Neural progenitor cell (in vitro differentiated cells): ENCODE measurements around the gene FERD3L. TPM values are rescaled to one million over a fixed set of nuclear protein-coding genes. Genes with fewer than 3 reads are reported as not detected.

ENCODE experiments used
- DNase-seq: peaks from one replicate; pipeline ENCODE4 v3.0.0-alpha.2; 2016; ENCODE audit warnings: low spot score
- H2AFZ ChIP-seq: fragments of 200-600 bp; sonication (generic); replicated peaks from 2 replicates; pipeline ENCODE4 v1.6.1; 2016; ENCODE audit warnings: antibody characterized with exemption
- H3F3A ChIP-seq: fragments of 200-600 bp; sonication (generic); 2 replicates; pipeline ENCODE4 v1.6.1; 2016; ENCODE audit warnings: antibody characterized with exemption, low read depth
- H3K27ac ChIP-seq: fragments of 200-600 bp; sonication (generic); 2 replicates; pipeline ENCODE4 v1.5.1; 2016; ENCODE audit warnings: mild to moderate bottlenecking
- H3K27me3 ChIP-seq: fragments of 200-600 bp; sonication (generic); 2 replicates; pipeline ENCODE4 v1.6.1; 2016; ENCODE audit warnings: mild to moderate bottlenecking, moderate library complexity
- H3K36me3 ChIP-seq: fragments of 200-600 bp; sonication (generic); 2 replicates; pipeline ENCODE4 v1.5.1; 2016
- H3K4me1 ChIP-seq: fragments of 200-600 bp; sonication (generic); 2 replicates; pipeline ENCODE4 v1.6.1; 2016; ENCODE audit warnings: mixed run types
- H3K4me2 ChIP-seq: fragments of 200-600 bp; sonication (generic); 2 replicates; pipeline ENCODE4 v1.6.1; 2016
- H3K4me3 ChIP-seq: fragments of 200-600 bp; sonication (generic); 2 replicates; pipeline ENCODE4 v1.5.1; 2016
- H3K79me2 ChIP-seq: fragments of 200-600 bp; sonication (generic); 2 replicates; pipeline ENCODE4 v1.6.1; 2016; ENCODE audit warnings: low read depth
- H3K9ac ChIP-seq: fragments of 200-600 bp; sonication (generic); 2 replicates; pipeline ENCODE4 v1.6.1; 2016
- H3K9me3 ChIP-seq: fragments of 200-600 bp; sonication (generic); 2 replicates; pipeline ENCODE4 v1.5.1; 2016; ENCODE audit warnings: low read depth
- H4K20me1 ChIP-seq: fragments of 200-600 bp; sonication (generic); 2 replicates; pipeline ENCODE4 v1.6.1; 2016; ENCODE audit warnings: low read depth
- H3K27ac Mint-ChIP-seq: 3 replicates; pipeline ENCODE4 v1.8.0; 2021; ENCODE audit warnings: mixed read lengths
- H3K27me3 Mint-ChIP-seq: 2 replicates; pipeline ENCODE4 v1.8.0; 2022; ENCODE audit warnings: low read depth, mild to moderate bottlenecking, inconsistent platforms, moderate library complexity, mixed read lengths; ENCODE audit not compliant: insufficient read depth
- H3K36me3 Mint-ChIP-seq: 3 replicates; pipeline ENCODE4 v1.8.0; 2021; ENCODE audit warnings: mixed read lengths
- H3K4me1 Mint-ChIP-seq: 3 replicates; pipeline ENCODE4 v1.8.0; 2021; ENCODE audit warnings: mixed read lengths
- H3K4me3 Mint-ChIP-seq: 3 replicates; pipeline ENCODE4 v1.8.0; 2021; ENCODE audit warnings: mild to moderate bottlenecking, moderate library complexity, mixed read lengths
- H3K9me3 Mint-ChIP-seq: 3 replicates; pipeline ENCODE4 v1.8.0; 2020; ENCODE audit warnings: mixed read lengths
- CTCF ChIP-seq: fragments of 200-600 bp; sonication (generic); IDR thresholded peaks from 2 replicates; pipeline ENCODE4 v1.5.1; 2017; ENCODE audit warnings: antibody characterized with exemption, mild to moderate bottlenecking
- EZH2 ChIP-seq: fragments of 200-600 bp; sonication (generic); IDR thresholded peaks from 2 replicates; pipeline ENCODE4 v1.6.1; 2017; ENCODE audit warnings: antibody characterized with exemption, mild to moderate bottlenecking, moderate library complexity
- EZH2phosphoT487 ChIP-seq: fragments of 200-600 bp; sonication (generic); IDR thresholded peaks from 2 replicates; pipeline ENCODE4 v1.6.1; 2017; ENCODE audit warnings: antibody characterized with exemption
- total RNA-seq: library from RNA; depleted of rRNA; stranded (reverse); fragments of >200 nt; gene quantifications from 2 replicates; pipeline ENCODE4 v1.2.3, GENCODE V29; 2015; ENCODE audit warnings: low replicate concordance

Gene FERD3L
- total RNA-seq, 1 donor from 2014 or later = not detected

- Mint-ChIP-seq H3K36me3 (no peaks in the 10 kb centered on the region), H3K9me3 (no peaks in the 10 kb centered on the region), H3K4me3 (no peak overlapping the region), H3K4me1 (peaks cover 22% of the 10 kb centered on the region), H3K27ac (no peak overlapping the region), H3K27me3 (peaks cover 51% of the 10 kb centered on the region)
- H3K9me3 ChIP-seq = no peaks in the 10 kb centered on the region
- no peak overlapping the region for H3K4me3 ChIP-seq
- H3K79me2 ChIP-seq = no peaks in the 10 kb centered on the region
- DNase-seq = no peak
- peaks cover 40% of the 10 kb centered on the region for H3F3A ChIP-seq
- H3K4me1 ChIP-seq = peaks cover 19% of the 10 kb centered on the region
- no peak overlapping the region for H2AFZ ChIP-seq
- no peak overlapping the region for H3K27ac ChIP-seq
- H3K27me3 ChIP-seq = peaks cover 98% of the 10 kb centered on the region
- H3K4me2 ChIP-seq = no peak overlapping the region
- no peaks in the 10 kb centered on the region for H3K36me3 ChIP-seq
- TF ChIP-seq EZH2phosphoT487 = no peak
- TF ChIP-seq EZH2 = no peak
- TF ChIP-seq CTCF = no peak
- H3K9ac ChIP-seq = no peak overlapping the region
- H4K20me1 ChIP-seq = peaks cover 41% of the 10 kb centered on the region
Measured at GRCh38 chr7:19104811-19105210, 40.4 kb downstream of the FERD3L start.

- Histone ChIP-seq H3K4me2 (no peak overlapping the region), H3K4me1 (peaks cover 14% of the 10 kb centered on the region), H4K20me1 (peaks cover 22% of the 10 kb centered on the region), H3K79me2 (no peaks in the 10 kb centered on the region), H3K4me3 (no peak overlapping the region), H3K9me3 (no peaks in the 10 kb centered on the region), H3F3A (peaks cover 24% of the 10 kb centered on the region), H3K27me3 (peaks cover 89% of the 10 kb centered on the region), H2AFZ (no peak overlapping the region), H3K36me3 (no peaks in the 10 kb centered on the region), H3K27ac (no peak overlapping the region), H3K9ac (no peak overlapping the region)
- no peak for DNase-seq
- H3K4me1 Mint-ChIP-seq = peaks cover 16% of the 10 kb centered on the region
- H3K4me3 Mint-ChIP-seq = no peak overlapping the region
- H3K27ac Mint-ChIP-seq = no peak overlapping the region
- no peaks in the 10 kb centered on the region for H3K36me3 Mint-ChIP-seq
- no peaks in the 10 kb centered on the region for H3K9me3 Mint-ChIP-seq
- H3K27me3 Mint-ChIP-seq = peaks cover 31% of the 10 kb centered on the region
- TF ChIP-seq EZH2 (no peak), EZH2phosphoT487 (no peak), CTCF (no peak)
Measured at GRCh38 chr7:19102884-19103283, 42.3 kb downstream of the FERD3L start.

- no peak overlapping the region for H3K9ac ChIP-seq
- Mint-ChIP-seq H3K27me3 (peaks cover 22% of the 10 kb centered on the region), H3K36me3 (no peaks in the 10 kb centered on the region), H3K9me3 (no peaks in the 10 kb centered on the region), H3K4me3 (no peak overlapping the region), H3K4me1 (peaks cover 9% of the 10 kb centered on the region), H3K27ac (no peak overlapping the region)
- H3K4me3 ChIP-seq = no peak overlapping the region
- H2AFZ ChIP-seq = no peak overlapping the region
- no peak for DNase-seq
- peaks cover 14% of the 10 kb centered on the region for H3F3A ChIP-seq
- no peaks in the 10 kb centered on the region for H3K79me2 ChIP-seq
- no peaks in the 10 kb centered on the region for H3K9me3 ChIP-seq
- peaks cover 17% of the 10 kb centered on the region for H4K20me1 ChIP-seq
- no peak overlapping the region for H3K27ac ChIP-seq
- H3K27me3 ChIP-seq = peaks cover 81% of the 10 kb centered on the region
- H3K4me2 ChIP-seq = no peak overlapping the region
- TF ChIP-seq CTCF (no peak), EZH2phosphoT487 (no peak), EZH2 (no peak)
- peaks cover 10% of the 10 kb centered on the region for H3K4me1 ChIP-seq
- no peaks in the 10 kb centered on the region for H3K36me3 ChIP-seq
Measured at GRCh38 chr7:19101909-19102308, 43.3 kb downstream of the FERD3L start.
